Mesenteric fat pad (tissue), 1 donor: Measurements from ENCODE around the gene TBPL1. TPM values are rescaled to one million over a fixed set of nuclear protein-coding genes. Genes with fewer than 3 reads are reported as not detected.
"Not testable (repeated sequence)": the region's sequence is repeated elsewhere in the genome, so short reads cannot be mapped to it uniquely, and the experiment has no call there.

Experiments
- DNase-seq: peaks from one replicate; pipeline ENCODE4 v3.0.0-alpha.2; 2020; ENCODE audit warnings: low spot score
- total RNA-seq: library from RNA; stranded (reverse); fragmentation: NEBNext Ultra II Directional; extraction: Animal tissue kit (Norgen Biotek cat#: 25700); gene quantifications from one replicate; pipeline ENCODE4 v1.2.1, GENCODE V29; 2021
- donor health status: DM: yes; HTN: yes; CAD: no.

The TBPL1 gene
- total RNA-seq, 1 donor from 2014 or later = 16.5 TPM

DNA sequence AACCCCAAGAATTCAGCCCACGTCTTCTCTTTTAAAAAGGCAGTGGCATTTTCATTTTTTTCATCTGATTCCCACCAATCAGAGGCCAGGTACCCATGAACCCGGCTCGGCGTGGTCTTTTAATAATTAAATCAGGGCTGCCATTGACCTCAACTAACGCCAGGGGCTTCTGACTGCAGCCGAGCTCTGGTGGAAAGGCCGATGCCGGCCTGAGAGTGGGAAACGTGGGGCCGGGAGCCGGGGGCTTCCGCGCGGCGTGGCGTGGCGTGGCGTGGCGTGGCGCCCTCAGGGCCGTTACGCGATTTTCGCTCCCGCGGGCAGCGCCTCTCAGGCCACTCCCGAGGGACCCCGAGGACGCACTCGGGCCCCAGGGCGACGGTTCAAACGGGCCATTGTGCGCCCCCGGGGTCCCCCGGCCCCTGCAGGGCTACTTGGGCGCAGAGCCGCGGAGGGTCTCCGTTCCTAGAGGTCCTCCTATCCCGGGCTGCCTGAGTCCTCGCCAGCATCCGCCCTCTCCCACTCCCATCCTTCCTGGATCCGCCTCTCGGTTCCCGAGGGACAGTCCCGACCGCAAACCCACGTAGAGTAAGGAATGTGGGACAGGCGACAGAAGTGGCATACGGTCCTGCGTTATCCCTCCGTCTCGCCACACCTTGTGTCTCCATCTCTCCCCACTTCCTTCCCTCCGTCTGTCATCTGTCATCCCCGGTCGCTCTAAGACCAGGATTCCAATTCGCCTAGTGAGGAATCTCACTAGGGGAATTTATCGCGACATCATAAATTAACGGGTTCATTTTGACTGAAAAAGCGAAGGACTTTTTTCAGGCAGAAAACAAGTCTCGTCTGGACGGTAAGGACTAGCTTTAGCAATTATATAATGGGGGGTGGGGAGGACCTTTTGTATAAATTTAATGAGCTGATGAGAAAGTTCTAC, 876 bp upstream of the TBPL1 start:
- no peak for DNase-seq

GRCh38 chr6:133953634-133954415, 801 bp downstream of the TBPL1 start:
- no peak for DNase-seq

DNA sequence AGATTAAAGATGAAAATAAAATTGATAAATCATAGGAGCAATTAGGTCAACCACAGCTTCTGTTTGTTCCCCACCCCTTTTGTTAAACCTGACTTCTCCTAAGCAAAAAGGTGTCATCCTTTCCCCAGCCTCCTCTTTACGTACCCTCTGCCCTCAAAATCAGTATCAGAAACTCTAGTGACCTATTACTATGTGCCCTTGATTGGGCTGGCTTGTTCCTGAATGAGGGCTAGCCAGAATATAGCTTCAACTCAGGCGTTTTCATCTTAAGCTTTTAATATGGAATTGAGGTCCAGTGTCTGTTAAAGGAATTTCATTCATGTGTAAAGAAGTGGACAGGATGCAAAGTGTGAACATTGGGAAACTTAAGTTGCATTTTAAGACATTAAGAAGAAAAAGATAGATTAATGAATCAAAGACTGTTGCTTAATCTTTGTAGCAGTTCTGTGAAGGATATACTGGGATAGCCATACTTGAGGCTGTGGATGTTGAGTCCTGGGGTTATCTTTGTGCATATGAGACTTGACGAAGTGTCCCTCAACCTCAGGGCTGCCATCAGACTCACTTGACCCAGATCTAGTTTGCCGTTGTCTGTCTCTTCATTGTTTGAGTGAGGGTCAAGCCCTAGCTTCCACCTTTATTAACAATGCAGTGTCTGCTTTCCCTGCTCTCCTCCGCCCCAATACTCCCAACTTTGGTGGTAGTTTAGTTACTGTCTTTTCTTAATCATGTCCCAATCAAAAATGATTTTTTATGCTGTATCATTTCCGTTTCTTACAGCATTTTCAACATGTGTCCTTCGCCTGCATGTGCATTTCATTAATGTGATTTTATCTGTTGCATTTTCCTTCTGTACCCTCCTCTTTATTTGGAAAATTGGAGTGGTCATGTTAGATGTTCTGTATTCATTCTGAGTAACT, 1.9 kb downstream of the TBPL1 start:
- DNase-seq = no peak

DNA sequence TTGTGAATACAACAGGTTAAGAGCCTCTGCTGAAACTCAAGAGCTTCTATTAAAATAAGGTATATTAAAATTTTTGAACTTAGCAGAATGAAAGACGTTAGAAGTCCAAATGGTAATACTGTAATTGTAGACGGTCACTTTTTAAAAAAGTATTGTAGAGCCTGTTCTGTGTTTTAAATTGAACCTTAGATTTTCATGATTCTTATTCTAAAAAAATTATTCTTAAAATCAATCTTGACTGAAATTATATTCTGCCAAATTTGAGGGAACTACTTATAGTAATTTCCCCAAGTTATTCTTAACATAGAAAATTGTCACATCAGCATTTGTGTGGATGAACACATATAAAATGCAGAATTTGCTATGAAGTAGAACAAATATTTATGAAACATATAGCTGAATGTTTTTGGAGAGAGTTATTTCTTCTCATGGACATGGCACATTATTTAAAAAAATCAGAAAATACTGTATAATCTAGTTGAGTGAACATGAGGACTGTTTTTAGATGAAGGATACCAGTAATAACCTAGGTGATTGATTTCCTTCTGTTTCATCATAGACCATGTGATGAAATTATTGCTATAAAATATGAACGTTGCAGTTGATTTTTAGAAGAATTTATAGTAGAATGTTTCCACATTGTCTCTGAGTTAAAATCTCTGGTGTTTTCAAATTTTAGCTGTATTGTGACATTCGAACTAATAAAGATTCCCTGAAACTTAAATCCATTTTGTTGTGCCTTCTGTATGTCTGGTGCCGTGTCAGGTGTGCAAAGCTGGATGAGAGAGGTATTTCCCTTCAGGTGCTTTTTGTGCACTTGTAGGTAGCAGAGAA, 2.8 kb downstream of the TBPL1 start:
- no peak for DNase-seq

DNA sequence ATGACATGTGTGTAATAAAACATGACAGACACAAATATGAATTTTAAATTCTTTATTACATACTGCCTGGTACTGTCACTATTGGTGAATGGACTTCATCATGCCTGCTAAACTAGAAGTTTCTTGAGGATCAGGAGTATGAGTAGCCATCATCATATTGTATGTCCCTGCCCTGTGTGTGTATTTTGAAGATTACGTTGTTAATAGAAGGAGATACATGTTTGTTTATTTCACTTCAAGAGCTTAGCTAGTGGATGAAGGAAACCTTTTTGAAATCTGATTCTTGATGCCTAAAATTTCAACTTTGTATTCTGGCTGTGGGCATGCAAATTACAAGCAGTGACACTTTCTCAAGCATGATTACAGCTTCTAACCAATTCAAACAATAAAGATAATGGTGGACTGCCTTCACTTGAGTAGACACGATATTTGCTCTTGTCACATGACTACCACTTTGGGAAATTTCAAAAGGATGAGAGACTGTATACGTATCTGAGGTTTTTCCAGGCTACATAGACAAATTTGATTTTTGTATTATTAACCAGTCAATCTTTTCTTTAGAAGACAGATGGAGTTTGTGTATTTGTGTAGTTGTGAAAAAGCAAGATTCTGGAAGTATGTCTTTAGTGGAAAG, 3.5 kb downstream of the TBPL1 start:
- no peak for DNase-seq

DNA sequence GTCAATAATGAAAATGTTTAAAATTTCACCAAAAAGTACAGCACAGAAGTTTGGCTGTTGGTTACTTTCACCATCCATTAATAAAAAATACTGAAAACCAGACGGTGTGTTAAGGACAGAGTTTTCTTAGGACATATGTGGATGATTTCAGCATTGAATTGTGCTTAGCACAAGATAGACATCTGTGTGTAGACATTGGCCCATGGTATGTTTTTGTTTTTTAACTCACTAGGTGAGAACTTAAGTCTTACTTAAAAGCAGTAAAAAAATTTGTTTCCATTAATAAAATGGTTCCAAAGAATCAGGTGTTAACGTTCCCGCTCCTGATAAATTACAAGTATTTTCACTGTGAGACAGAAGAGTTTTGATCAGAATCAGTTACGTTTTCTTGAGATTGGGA, 4.2 kb downstream of the TBPL1 start:
- DNase-seq = no peak

DNA sequence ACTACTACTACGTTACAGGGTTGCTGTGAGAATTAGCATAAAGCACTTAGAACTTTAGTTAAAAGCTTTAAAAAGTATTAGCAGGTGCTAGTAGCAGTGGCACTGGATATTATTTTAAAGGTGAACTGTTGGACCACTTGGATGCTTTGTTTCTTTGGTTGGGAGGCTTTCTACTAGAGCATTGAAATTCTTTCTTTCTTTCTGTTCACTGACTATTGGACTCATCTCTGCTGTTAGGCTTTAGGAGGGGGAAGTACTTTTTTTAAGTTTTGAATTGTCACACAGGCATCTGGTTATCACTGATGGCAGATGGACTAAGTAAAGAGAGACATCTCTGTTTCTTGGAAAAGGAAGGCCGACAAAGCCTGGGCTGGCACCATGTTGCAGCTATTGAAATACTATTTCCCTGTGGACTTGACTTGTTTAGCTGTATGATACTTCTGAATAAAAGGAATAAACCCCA, 4.8 kb downstream of the TBPL1 start:
- no peak for DNase-seq

- DNase-seq = no peak
Measured at GRCh38 chr6:133958791-133959190, 5.8 kb downstream of the TBPL1 start.

GRCh38 chr6:133959667-133960368, 6.8 kb downstream of the TBPL1 start:
- no peak for DNase-seq

GRCh38 chr6:133961831-133962230, 8.8 kb downstream of the TBPL1 start:
- DNase-seq = no peak

GRCh38 chr6:133964052-133964451, 11.0 kb downstream of the TBPL1 start:
- no peak for DNase-seq

DNA sequence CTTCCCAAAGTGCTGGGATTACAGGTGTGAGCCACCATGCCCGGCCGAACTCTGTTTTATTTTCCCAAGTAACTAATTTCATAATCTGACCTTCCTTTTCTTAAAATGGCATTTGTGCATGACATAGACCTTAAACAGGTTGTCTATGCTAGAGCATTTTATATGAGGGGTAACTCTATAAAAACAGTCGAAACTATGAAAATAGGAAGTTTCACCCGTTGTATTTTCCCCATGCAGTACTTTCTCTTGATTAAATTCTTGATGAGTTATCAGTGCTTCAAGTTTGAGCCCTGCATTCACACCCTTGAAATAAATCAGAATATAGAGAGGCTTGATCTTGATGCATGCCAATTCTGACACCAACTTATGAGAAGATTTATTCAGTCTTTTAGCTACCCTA, 11.7 kb downstream of the TBPL1 start:
- no peak for DNase-seq

- DNase-seq = no peak
Measured at GRCh38 chr6:133965817-133966360, 12.9 kb downstream of the TBPL1 start.

DNA sequence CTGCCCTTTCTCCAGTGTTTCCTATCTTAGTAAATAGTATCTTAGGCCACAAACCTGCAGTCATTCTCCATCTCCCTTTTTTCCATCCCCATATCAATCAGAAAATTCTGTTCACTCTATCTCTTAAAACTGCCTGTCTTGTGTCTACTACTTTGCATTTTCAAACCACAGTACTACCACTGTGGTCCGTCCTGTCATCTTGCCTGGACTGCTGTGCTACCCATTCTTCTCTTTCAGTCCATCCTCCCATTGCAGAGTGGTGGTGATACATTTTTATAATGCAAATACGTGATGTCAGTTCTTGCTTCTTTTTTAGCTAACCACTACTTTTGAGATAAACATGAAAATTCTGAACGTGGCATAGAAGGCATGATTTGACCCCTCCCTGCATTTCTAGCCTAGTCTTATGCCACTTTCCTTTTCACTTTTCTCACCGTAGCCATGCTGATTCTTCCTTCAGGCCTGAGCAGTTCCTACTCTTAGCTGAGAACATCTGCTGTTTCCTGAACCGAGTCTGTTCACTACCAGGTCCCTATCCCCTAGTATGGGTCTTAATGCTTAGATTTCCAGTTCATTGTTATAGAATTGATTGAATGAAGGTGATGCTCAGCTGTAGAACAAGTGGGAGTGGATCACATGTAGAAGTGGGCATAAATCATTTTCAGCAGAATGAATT, 13.8 kb downstream of the TBPL1 start:
- DNase-seq = no peak

GRCh38 chr6:133967347-133967746, 14.3 kb downstream of the TBPL1 start:
- no peak for DNase-seq

DNA sequence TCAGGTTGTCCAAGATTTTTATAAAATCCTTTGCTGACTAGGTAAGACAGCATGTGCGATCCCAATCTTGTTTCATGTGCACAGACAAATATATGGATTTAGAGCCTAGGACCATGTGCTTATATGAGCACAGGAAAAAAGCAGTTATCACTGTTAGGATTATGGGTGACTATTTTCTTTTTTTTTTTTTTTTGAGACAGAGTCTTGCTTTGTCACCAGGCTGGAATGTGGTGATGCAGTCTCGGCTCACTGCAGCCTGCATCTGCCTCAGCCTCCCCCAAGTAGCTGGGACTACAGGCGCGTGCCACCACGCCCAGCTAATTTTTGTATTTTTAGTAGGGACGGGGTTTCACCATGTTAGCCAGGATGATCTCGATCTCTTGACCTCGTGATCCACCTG, 14.8 kb downstream of the TBPL1 start:
- not testable (repeated sequence) for DNase-seq

DNA sequence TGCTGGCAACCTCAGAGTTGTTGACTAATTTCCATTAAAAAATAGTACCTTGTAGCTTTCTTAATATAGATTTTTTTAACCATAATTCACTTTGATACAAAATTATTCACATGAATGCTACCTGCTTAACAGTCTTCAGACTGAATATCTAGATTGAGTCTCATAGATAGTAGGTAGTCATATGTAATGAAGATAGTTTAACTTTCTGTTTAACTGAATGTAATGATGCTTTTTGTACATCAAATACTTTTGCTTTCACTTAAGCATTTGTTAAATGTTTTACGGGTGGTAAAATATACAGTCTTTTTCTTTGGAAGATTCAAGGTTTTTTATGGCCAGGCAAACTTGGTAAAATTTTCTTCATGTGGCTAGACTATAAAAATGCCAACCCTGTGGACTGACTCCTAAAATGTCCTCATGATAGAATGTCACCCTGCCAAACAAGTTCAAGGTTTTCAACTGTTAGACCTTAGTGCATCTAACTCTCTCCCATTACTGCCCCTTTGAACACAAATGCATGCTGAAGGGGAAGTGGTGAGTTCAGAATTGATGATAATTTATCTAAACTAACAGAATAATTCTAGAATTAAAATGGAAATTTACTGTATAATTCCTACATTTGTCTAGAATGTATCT, 16.4 kb downstream of the TBPL1 start:
- DNase-seq = no peak

DNA sequence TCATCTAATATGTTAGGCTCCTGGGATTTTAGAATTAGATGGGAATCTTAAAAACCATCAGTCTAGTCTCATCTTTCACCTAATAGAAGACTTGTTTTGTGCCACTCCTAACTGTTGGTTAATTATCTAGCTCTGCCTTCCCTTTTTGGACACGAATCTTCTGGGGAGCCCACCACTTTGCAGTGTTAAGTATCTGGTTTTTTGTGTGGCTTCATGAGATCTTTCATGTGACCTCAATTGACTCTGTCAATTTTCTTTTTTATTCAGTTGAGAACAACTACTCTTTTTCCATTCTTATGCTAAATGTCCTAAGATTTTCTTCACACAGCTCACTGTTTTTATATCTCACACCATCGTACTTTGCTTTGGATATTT, 16.9 kb downstream of the TBPL1 start:
- no peak for DNase-seq
